ENCODE measurements around the gene CACNG6.

CACNG6 gene

GRCh38 chr19:54014920-54015560 is 23.6 kb downstream of the CACNG6 start:
- no peak for TF ChIP-seq CTCF (IDR thresholded peaks at IDR 0.05; ENCODE audit: insufficient read depth, missing control alignments)
- DNase-seq (ENCODE audit: insufficient read length, low spot score) = no peak
- no peak for FAIRE-seq

- TF ChIP-seq CTCF (IDR thresholded peaks at IDR 0.05; ENCODE audit: insufficient read depth, missing control alignments) = no peak
- DNase-seq (ENCODE audit: insufficient read length, low spot score) (no peak), FAIRE-seq (no peak)
Observed at GRCh38 chr19:54017261-54017660, 25.8 kb downstream of the CACNG6 start.

- no peak for TF ChIP-seq CTCF (IDR thresholded peaks at IDR 0.05; ENCODE audit: insufficient read depth, missing control alignments)
- DNase-seq (ENCODE audit: insufficient read length, low spot score) (no peak), FAIRE-seq (no peak)
Observed at GRCh38 chr19:54021363-54021762, 29.9 kb downstream of the CACNG6 start.

- no peak for DNase-seq (ENCODE audit: insufficient read length, low spot score)
- TF ChIP-seq CTCF (IDR thresholded peaks at IDR 0.05; ENCODE audit: insufficient read depth, missing control alignments) = no peak
- no peak for FAIRE-seq
Observed at GRCh38 chr19:54021932-54022331, 30.5 kb downstream of the CACNG6 start.

- no peak for FAIRE-seq
- DNase-seq (ENCODE audit: insufficient read length, low spot score) = no peak
Observed at GRCh38 chr19:54023191-54023590, 31.8 kb downstream of the CACNG6 start.

GRCh38 chr19:54024660-54025059 is 33.2 kb downstream of the CACNG6 start:
- DNase-seq (ENCODE audit: insufficient read length, low spot score) = no peak
- TF ChIP-seq CTCF (IDR thresholded peaks at IDR 0.05; ENCODE audit: insufficient read depth, missing control alignments) = no peak
- no peak for FAIRE-seq

More at GRCh38 chr19:54023191-54023590, 31.8 kb downstream of the CACNG6 start:
- TF ChIP-seq CTCF (IDR thresholded peaks at IDR 0.05; ENCODE audit: insufficient read depth, missing control alignments) = no peak

GRCh38 chr19:54026656-54027055 is 35.2 kb downstream of the CACNG6 start:
- DNase-seq (ENCODE audit: insufficient read length, low spot score) (no peak), FAIRE-seq (no peak)
- TF ChIP-seq CTCF (IDR thresholded peaks at IDR 0.05; ENCODE audit: insufficient read depth, missing control alignments) = no peak

Data from D721Med (cell line).